Osteocyte (in vitro differentiated cells): Measurements from ENCODE around the gene PRKD1. TPM values are rescaled to one million over a fixed set of nuclear protein-coding genes. Genes with fewer than 3 reads are reported as not detected.

Source experiments
- DNase-seq: peaks from one replicate; pipeline ENCODE4 v3.0.0; 2021; ENCODE audit warnings: mixed read lengths; ENCODE audit not compliant: unreplicated experiment; ENCODE audit errors: extremely low spot score
- H3K27ac Mint-ChIP-seq: one replicate; pipeline ENCODE4 v1.8.0; 2021; ENCODE audit warnings: mild to moderate bottlenecking, mixed read lengths; ENCODE audit not compliant: unreplicated experiment
- H3K27me3 Mint-ChIP-seq: one replicate; pipeline ENCODE4 v1.8.0; 2021; ENCODE audit warnings: mixed read lengths; ENCODE audit not compliant: unreplicated experiment
- H3K36me3 Mint-ChIP-seq: one replicate; pipeline ENCODE4 v1.8.0; 2021; ENCODE audit warnings: mixed read lengths; ENCODE audit not compliant: unreplicated experiment
- H3K4me1 Mint-ChIP-seq: one replicate; pipeline ENCODE4 v1.8.0; 2021; ENCODE audit warnings: mixed read lengths; ENCODE audit not compliant: unreplicated experiment
- H3K4me3 Mint-ChIP-seq: one replicate; pipeline ENCODE4 v1.8.0; 2021; ENCODE audit warnings: mild to moderate bottlenecking, moderate library complexity, mixed read lengths; ENCODE audit not compliant: unreplicated experiment
- H3K9me3 Mint-ChIP-seq: one replicate; pipeline ENCODE4 v1.8.0; 2021; ENCODE audit warnings: mixed read lengths; ENCODE audit not compliant: unreplicated experiment
- CTCF ChIP-seq: fragments of 200-600 bp; sonication (generic); IDR thresholded peaks from 2 replicates; pipeline ENCODE4 v1.5.0; 2021; ENCODE audit warnings: antibody characterized with exemption, mild to moderate bottlenecking, moderate library complexity
- total RNA-seq: library from RNA; stranded (reverse); gene quantifications from 2 replicates; pipeline ENCODE4 v1.2.1, GENCODE V29; 2021

The PRKD1 gene
- total RNA-seq, 1 donor from 2014 or later = 6.6 TPM

- H3K27ac Mint-ChIP-seq = no peak overlapping the region
- H3K27me3 Mint-ChIP-seq = no peaks in the 10 kb centered on the region
- TF ChIP-seq CTCF = no peak
- H3K36me3 Mint-ChIP-seq = peaks cover 17% of the 10 kb centered on the region
- H3K4me3 Mint-ChIP-seq = no peak overlapping the region
- peaks cover 49% of the 10 kb centered on the region for H3K9me3 Mint-ChIP-seq
- peaks cover 6% of the 10 kb centered on the region for H3K4me1 Mint-ChIP-seq
- DNase-seq = no peak
Measured at GRCh38 chr14:29649170-29649569, 278.5 kb downstream of the PRKD1 start.

- no peak for TF ChIP-seq CTCF
- DNase-seq = no peak
- Mint-ChIP-seq H3K27ac (no peak overlapping the region), H3K4me1 (peaks cover 14% of the 10 kb centered on the region), H3K4me3 (no peak overlapping the region), H3K36me3 (peaks cover 17% of the 10 kb centered on the region), H3K27me3 (no peaks in the 10 kb centered on the region), H3K9me3 (peaks cover 49% of the 10 kb centered on the region)
Measured at GRCh38 chr14:29648045-29648444, 279.6 kb downstream of the PRKD1 start.

GRCh38 chr14:29645117-29645516 is 282.5 kb downstream of the PRKD1 start:
- peaks cover 9% of the 10 kb centered on the region for H3K4me1 Mint-ChIP-seq
- no peaks in the 10 kb centered on the region for H3K27me3 Mint-ChIP-seq
- H3K36me3 Mint-ChIP-seq = peaks cover 17% of the 10 kb centered on the region
- H3K4me3 Mint-ChIP-seq = no peak overlapping the region
- H3K27ac Mint-ChIP-seq = no peak overlapping the region
- TF ChIP-seq CTCF = no peak
- H3K9me3 Mint-ChIP-seq = peaks cover 39% of the 10 kb centered on the region
- no peak for DNase-seq

- TF ChIP-seq CTCF = no peak
- DNase-seq = no peak
- no peaks in the 10 kb centered on the region for H3K27me3 Mint-ChIP-seq
Measured at GRCh38 chr14:29643433-29644211, 284.0 kb downstream of the PRKD1 start.

GRCh38 chr14:29637411-29637810 is 290.2 kb downstream of the PRKD1 start:
- TF ChIP-seq CTCF = no peak
- Mint-ChIP-seq H3K27me3 (no peaks in the 10 kb centered on the region), H3K4me1 (peaks cover 13% of the 10 kb centered on the region), H3K36me3 (no peaks in the 10 kb centered on the region), H3K9me3 (no peaks in the 10 kb centered on the region), H3K4me3 (no peak overlapping the region), H3K27ac (peak overlapping the region; percentile 5)
- DNase-seq = no peak

More at GRCh38 chr14:29643433-29644211, 284.0 kb downstream of the PRKD1 start:
- Mint-ChIP-seq H3K4me1 (peaks cover 9% of the 10 kb centered on the region), H3K36me3 (peaks cover 7% of the 10 kb centered on the region), H3K27ac (no peak overlapping the region), H3K9me3 (peaks cover 27% of the 10 kb centered on the region), H3K4me3 (no peak overlapping the region)
